Measurements from ENCODE around the gene TCF23.

TCF23 gene

DNA sequence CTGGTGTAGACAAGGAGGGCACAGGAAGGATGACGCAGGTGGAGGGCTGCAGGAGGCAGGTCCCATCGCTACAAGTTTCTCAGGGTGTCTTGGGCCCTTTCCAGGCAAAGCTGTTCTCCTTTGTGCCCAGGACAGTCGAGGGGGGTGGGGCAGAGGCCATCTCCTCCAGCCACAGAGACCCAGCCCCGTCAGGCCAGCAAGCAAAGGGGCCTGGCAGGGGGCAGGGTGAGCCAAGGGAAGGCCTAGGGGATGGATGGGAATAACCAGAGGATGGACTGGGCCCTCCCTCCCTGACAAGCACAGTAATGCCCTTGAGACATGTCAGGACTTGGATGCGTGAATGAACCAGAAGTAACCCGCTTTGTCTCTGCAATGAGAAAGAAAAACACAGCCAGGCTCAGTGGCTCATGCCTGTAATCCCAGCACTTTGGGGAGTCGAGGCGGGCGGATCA, 6.3 kb downstream of the TCF23 start:
- no peak overlapping the region for H3K4me3 ChIP-seq (ENCODE audit: low read depth, low read length)
- H3K36me3 ChIP-seq (ENCODE audit: control insufficient read depth, insufficient read depth, low read length) = no peaks in the 10 kb centered on the region
- H3K4me1 ChIP-seq (ENCODE audit: control insufficient read depth, insufficient read depth, low read length) = no peaks in the 10 kb centered on the region
- H3K9ac ChIP-seq (ENCODE audit: low read depth, low read length) = no peak overlapping the region
- no peaks in the 10 kb centered on the region for H3K27me3 ChIP-seq (ENCODE audit: control insufficient read depth, insufficient read depth, low read length)
- no peak overlapping the region for H3K27ac ChIP-seq (ENCODE audit: low read depth, low read length)
- H3K9me3 ChIP-seq (ENCODE audit: control insufficient read depth, insufficient read depth, low read length) = no peaks in the 10 kb centered on the region

DNA sequence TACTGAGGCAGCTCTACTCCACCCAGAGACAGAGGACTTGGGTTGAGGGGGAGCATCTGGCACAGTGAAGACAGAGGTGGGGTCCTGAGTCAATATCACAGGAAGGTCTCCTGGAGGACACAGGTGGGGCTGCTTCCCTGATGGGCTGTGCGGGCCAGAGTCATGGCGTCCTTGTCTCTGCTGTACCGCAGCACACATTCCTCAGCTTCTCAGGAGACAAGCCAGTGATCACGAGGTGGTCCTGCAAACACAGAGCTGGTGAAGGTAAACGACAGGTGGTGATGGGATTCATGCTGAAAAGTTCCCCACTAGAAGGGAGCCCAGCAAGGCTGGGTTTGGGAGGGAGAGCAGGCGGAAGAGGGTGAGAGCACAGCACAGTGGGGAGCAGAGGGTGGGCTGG, 9.7 kb downstream of the TCF23 start:
- no peaks in the 10 kb centered on the region for H3K4me1 ChIP-seq (ENCODE audit: control insufficient read depth, insufficient read depth, low read length)
- no peak overlapping the region for H3K27ac ChIP-seq (ENCODE audit: low read depth, low read length)

DNA sequence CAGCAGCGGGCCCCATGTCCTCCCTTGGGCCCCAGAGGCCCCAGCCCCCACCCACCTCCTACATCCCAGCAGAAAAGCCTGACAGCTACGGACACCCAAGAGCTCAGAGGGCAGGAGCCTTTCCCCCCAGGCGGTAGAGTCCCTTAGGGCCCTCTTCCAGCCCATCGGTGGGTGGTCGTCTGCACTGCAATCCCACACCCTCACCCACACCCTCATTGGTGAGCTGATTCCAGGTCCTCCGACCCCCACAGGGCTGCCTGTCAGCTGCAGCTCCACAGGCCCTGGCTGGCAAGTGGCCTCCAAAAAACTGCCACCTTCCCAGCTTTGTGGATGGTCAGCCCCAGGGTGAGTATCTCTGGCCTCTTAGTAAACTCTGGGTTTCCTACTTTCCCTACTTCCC, 10.5 kb downstream of the TCF23 start:
- H3K27ac ChIP-seq (ENCODE audit: low read depth, low read length) = no peak overlapping the region
- no peaks in the 10 kb centered on the region for H3K36me3 ChIP-seq (ENCODE audit: control insufficient read depth, insufficient read depth, low read length)
- H3K9me3 ChIP-seq (ENCODE audit: control insufficient read depth, insufficient read depth, low read length) = no peaks in the 10 kb centered on the region
- H3K4me3 ChIP-seq (ENCODE audit: low read depth, low read length) = no peak overlapping the region
- no peak overlapping the region for H3K9ac ChIP-seq (ENCODE audit: low read depth, low read length)
- no peaks in the 10 kb centered on the region for H3K27me3 ChIP-seq (ENCODE audit: control insufficient read depth, insufficient read depth, low read length)
- H3K4me1 ChIP-seq (ENCODE audit: control insufficient read depth, insufficient read depth, low read length) = no peaks in the 10 kb centered on the region

More for the DNA sequence above, 9.7 kb downstream of the TCF23 start:
- H3K36me3 ChIP-seq (ENCODE audit: control insufficient read depth, insufficient read depth, low read length) = no peaks in the 10 kb centered on the region
- H3K9ac ChIP-seq (ENCODE audit: low read depth, low read length) = no peak overlapping the region
- H3K9me3 ChIP-seq (ENCODE audit: control insufficient read depth, insufficient read depth, low read length) = no peaks in the 10 kb centered on the region
- H3K27me3 ChIP-seq (ENCODE audit: control insufficient read depth, insufficient read depth, low read length) = no peaks in the 10 kb centered on the region
- no peak overlapping the region for H3K4me3 ChIP-seq (ENCODE audit: low read depth, low read length)

DNA sequence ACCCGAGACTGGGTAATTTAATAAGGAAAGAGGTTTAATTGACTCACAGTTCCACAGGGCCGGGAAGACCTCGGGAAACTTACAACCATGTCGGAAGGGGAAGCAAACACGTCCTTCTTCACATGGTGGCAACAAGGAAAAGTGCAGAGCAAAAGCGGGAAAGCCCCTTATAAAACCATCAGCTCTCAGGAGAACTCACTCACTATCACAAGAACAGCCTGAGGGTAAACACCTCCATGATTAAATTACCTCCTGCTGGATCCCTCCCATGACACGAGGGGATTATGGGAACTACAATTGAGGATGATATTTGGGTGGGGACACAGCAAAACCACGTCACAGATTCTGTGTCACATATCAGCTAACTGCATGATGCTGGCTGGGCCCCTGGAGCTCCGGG, 11.4 kb downstream of the TCF23 start:
- Histone ChIP-seq H3K27ac (ENCODE audit: low read depth, low read length) (no peak overlapping the region), H3K4me1 (ENCODE audit: control insufficient read depth, insufficient read depth, low read length) (no peaks in the 10 kb centered on the region), H3K4me3 (ENCODE audit: low read depth, low read length) (no peak overlapping the region), H3K36me3 (ENCODE audit: control insufficient read depth, insufficient read depth, low read length) (no peaks in the 10 kb centered on the region), H3K9ac (ENCODE audit: low read depth, low read length) (no peak overlapping the region), H3K9me3 (ENCODE audit: control insufficient read depth, insufficient read depth, low read length) (peaks cover 4% of the 10 kb centered on the region; the same call in 1 of the 2 replicates), H3K27me3 (ENCODE audit: control insufficient read depth, insufficient read depth, low read length) (no peaks in the 10 kb centered on the region)

DNA sequence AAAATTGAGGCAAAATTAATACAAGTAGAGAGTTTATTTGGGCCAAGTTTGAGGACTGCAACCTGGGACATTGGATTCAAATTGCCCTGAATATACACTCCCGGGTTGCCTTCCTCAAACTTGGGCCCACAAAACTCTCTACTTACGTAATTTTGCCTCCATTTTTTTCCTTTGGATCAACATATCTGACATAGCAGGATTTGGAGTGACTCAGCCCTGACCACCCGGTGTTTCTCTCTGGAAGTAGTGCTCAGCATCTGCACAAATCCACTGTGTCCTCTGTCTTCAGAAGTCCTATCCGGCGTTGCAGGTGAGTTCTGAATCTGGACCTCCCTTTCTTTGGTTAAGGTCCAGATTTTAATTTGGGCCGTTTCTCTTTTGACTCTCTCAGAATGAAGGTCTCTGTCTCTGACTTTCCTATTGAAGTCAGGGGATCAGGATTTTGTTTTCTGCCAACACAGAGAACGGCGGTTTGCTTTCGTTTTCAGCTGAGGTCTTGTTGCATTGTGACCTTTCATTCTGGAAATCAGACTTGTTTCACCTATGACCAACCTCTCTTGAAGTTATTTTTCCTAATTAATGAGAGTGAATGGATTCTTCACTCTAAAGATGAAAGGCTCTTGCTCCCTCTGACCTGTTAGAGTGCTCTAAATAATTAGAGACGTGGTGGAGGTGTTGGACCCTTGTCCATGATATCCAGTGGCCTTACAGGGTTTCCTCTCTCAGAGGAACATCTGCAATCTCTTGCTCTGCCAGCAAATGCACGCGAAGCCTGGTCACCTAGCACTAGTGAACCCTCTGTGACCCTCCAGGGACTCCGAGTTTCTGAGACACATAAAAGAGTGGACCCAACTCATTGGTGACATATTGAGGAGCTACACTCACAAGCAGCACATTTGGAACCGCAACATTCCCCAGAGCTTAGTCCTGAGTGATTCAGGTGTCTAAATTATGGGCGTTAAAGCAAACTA, 13.6 kb downstream of the TCF23 start:
- peaks cover 4% of the 10 kb centered on the region; the same call in 1 of the 2 replicates for H3K9me3 ChIP-seq (ENCODE audit: control insufficient read depth, insufficient read depth, low read length)
- H3K27ac ChIP-seq (ENCODE audit: low read depth, low read length) = no peak overlapping the region
- no peak overlapping the region for H3K9ac ChIP-seq (ENCODE audit: low read depth, low read length)
- H3K4me1 ChIP-seq (ENCODE audit: control insufficient read depth, insufficient read depth, low read length) = no peaks in the 10 kb centered on the region
- H3K27me3 ChIP-seq (ENCODE audit: control insufficient read depth, insufficient read depth, low read length) = no peaks in the 10 kb centered on the region
- H3K4me3 ChIP-seq (ENCODE audit: low read depth, low read length) = no peak overlapping the region
- H3K36me3 ChIP-seq (ENCODE audit: control insufficient read depth, insufficient read depth, low read length) = no peaks in the 10 kb centered on the region

DNA sequence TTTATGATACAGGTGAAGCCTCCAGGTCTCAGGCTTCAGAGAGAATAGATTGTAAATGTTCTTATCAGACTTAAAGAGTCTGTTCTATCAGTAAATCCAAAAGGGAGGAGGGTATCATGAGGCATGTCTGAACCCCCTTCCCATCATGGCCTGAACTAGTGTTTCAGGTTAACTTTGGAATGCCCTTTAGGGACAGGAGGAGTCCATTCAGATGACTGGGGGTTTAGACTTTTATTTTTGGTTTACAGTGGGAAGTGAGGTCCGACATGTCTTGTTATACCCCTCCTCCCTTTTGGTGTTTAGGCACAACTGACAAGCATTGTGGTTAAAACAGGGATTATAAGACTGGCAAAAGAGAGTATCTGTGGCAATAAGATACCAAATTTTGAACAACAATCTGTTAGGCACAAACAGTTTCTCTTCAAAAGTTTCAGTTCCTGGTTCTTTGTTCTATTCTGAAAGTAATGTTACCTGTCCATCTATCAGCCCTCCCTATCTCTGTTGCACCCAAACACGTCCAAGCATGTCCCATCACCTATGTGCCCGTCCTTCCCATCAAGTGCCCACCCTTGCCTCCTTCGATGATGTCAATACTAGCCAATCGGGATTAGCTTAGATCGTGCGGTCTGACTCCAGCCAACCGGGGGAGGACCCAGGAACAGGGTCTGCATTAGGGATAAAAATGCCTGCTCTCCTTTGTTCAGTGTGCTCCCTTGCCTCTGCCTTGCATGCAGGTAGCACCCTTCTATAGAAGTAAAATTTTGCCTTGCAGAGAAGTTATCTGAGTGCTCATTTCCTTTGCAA, 16.4 kb downstream of the TCF23 start:
- no peak overlapping the region for H3K27ac ChIP-seq (ENCODE audit: low read depth, low read length)
- no peak overlapping the region for H3K9ac ChIP-seq (ENCODE audit: low read depth, low read length)

DNA sequence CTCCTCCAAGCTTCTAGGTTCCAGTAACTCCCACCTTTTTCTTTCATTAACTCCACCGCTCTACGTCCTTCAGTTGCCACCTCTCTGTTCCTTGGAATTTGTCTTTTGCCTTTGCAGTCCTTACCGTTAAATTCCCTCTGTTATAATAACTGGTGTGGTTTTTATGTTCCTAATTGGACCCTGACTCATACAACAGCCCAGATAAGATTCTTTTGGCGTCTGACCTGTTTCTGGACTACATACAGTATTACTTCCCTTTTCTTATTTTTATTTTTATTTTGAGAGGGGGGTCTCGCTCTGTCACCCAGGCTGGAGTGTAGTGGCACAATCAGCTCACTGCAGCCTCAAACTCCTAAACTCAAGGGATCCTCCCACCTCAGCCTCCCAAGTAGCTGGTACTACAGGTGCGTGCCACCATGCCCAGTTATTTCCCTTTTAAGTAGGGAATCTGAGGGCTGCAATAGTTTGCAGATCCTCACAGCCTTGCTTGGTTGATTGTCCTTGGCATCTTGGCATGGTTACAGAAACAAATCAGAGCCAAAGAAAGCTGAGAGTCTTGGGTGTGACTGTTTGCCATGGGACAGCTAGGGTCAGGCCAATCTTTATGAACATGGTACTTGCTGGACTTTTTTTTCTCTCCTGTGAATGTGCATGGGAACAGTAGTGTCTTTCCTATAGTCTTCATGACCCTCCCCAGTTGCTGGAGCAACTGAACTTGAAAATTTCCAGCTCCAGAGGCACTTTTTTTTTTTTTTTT, 22.0 kb downstream of the TCF23 start:
- Histone ChIP-seq H3K4me3 (ENCODE audit: low read depth, low read length) (no peak overlapping the region), H3K27me3 (ENCODE audit: control insufficient read depth, insufficient read depth, low read length) (no peaks in the 10 kb centered on the region; the same call in 1 of the 2 replicates), H3K27ac (ENCODE audit: low read depth, low read length) (no peak overlapping the region), H3K9ac (ENCODE audit: low read depth, low read length) (no peak overlapping the region), H3K36me3 (ENCODE audit: control insufficient read depth, insufficient read depth, low read length) (no peaks in the 10 kb centered on the region), H3K4me1 (ENCODE audit: control insufficient read depth, insufficient read depth, low read length) (no peaks in the 10 kb centered on the region), H3K9me3 (ENCODE audit: control insufficient read depth, insufficient read depth, low read length) (no peaks in the 10 kb centered on the region)

More for the DNA sequence above, 16.4 kb downstream of the TCF23 start:
- no peak overlapping the region for H3K4me3 ChIP-seq (ENCODE audit: low read depth, low read length)
- no peaks in the 10 kb centered on the region for H3K4me1 ChIP-seq (ENCODE audit: control insufficient read depth, insufficient read depth, low read length)
- peaks cover 4% of the 10 kb centered on the region; the same call in 1 of the 2 replicates for H3K9me3 ChIP-seq (ENCODE audit: control insufficient read depth, insufficient read depth, low read length)
- no peaks in the 10 kb centered on the region for H3K27me3 ChIP-seq (ENCODE audit: control insufficient read depth, insufficient read depth, low read length)
- H3K36me3 ChIP-seq (ENCODE audit: control insufficient read depth, insufficient read depth, low read length) = no peaks in the 10 kb centered on the region

DNA sequence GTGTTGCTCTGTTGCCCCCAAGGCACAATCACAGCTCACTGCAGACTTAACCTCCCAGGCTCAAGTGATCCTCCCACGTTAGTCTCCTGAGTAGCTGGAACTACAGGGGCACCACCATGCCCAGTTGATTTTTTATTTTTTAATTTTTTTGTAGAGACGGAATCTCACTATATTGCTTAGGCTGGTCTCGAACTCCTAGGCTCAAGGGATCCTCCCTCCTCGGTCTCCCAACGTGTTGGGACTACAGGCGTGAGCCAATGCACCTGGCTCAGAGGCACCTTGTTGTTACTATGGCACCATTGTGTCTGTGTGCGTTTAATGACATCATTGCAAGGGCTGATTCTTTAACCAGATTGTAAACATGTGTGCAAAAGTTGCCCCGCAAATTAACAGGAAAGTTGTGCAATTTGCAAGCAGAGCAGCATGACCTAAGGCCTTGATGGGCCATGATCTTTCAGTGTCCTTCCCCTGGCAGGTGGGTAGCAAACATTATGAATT, 22.6 kb downstream of the TCF23 start:
- Histone ChIP-seq H3K27ac (ENCODE audit: low read depth, low read length) (no peak overlapping the region), H3K9me3 (ENCODE audit: control insufficient read depth, insufficient read depth, low read length) (no peaks in the 10 kb centered on the region), H3K27me3 (ENCODE audit: control insufficient read depth, insufficient read depth, low read length) (no peaks in the 10 kb centered on the region; the same call in 1 of the 2 replicates), H3K36me3 (ENCODE audit: control insufficient read depth, insufficient read depth, low read length) (no peaks in the 10 kb centered on the region), H3K9ac (ENCODE audit: low read depth, low read length) (no peak overlapping the region), H3K4me1 (ENCODE audit: control insufficient read depth, insufficient read depth, low read length) (no peaks in the 10 kb centered on the region), H3K4me3 (ENCODE audit: low read depth, low read length) (no peak overlapping the region)

DNA sequence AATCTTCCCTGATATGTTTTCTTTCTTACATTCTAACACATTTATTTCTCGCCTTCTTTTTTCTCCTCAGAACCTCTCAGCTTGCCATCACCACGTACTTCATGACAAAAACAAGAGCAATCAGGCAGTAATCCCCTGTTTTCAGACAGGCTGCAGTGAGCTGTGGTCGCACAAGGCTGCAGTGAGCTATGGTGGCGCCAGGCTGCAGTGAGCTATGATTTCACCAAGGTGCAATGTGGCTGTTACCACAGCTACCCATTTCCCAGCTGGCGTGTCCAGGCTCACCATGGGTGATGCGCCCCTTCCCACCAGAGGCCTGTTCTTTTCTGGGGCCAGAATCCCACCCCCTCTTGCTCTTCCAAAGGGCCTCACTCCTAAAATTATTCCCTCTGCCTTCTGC, 25.8 kb downstream of the TCF23 start:
- no peaks in the 10 kb centered on the region; the same call in 1 of the 2 replicates for H3K27me3 ChIP-seq (ENCODE audit: control insufficient read depth, insufficient read depth, low read length)
- H3K9ac ChIP-seq (ENCODE audit: low read depth, low read length) = no peak overlapping the region
- no peaks in the 10 kb centered on the region for H3K9me3 ChIP-seq (ENCODE audit: control insufficient read depth, insufficient read depth, low read length)
- no peaks in the 10 kb centered on the region for H3K4me1 ChIP-seq (ENCODE audit: control insufficient read depth, insufficient read depth, low read length)
- no peak overlapping the region for H3K27ac ChIP-seq (ENCODE audit: low read depth, low read length)
- no peak overlapping the region for H3K4me3 ChIP-seq (ENCODE audit: low read depth, low read length)
- H3K36me3 ChIP-seq (ENCODE audit: control insufficient read depth, insufficient read depth, low read length) = no peaks in the 10 kb centered on the region

DNA sequence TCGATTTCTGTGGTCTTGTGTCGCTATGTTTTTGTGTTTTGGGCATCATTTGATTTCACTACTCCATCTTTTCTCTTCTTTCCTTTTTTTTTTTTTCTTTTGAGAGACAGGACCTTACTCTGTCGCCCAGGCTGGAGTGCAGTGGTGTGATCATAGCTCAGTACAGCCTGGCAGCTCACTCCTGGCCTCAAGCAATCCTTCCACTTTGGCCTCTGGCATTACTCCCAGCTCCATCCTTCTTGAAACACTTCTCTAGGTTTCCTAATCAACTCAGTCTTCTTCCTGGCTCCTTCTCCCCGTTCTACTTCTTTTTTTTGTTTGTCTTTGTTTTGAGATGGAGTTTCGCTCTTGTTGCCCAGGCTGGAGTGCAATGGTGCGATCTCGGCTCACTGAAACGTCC, 26.5 kb downstream of the TCF23 start:
- no peaks in the 10 kb centered on the region for H3K36me3 ChIP-seq (ENCODE audit: control insufficient read depth, insufficient read depth, low read length)
- no peak overlapping the region for H3K9ac ChIP-seq (ENCODE audit: low read depth, low read length)
- no peaks in the 10 kb centered on the region; the same call in 1 of the 2 replicates for H3K27me3 ChIP-seq (ENCODE audit: control insufficient read depth, insufficient read depth, low read length)
- no peak overlapping the region for H3K4me3 ChIP-seq (ENCODE audit: low read depth, low read length)
- no peaks in the 10 kb centered on the region for H3K9me3 ChIP-seq (ENCODE audit: control insufficient read depth, insufficient read depth, low read length)
- H3K4me1 ChIP-seq (ENCODE audit: control insufficient read depth, insufficient read depth, low read length) = no peaks in the 10 kb centered on the region
- H3K27ac ChIP-seq (ENCODE audit: low read depth, low read length) = no peak overlapping the region
